HK-2 (cell line): Measurements from ENCODE around the gene COA6.
A peak's percentile ranks its signal among the peaks of the same experiment; 100 is the strongest.

Experiments
- DNase-seq: peaks from one replicate; pipeline ENCODE4 v3.0.0-alpha.2; 2018; ENCODE audit not compliant: unreplicated experiment

The COA6 gene

GRCh38 chr1:234412830-234413229 is 39.6 kb downstream of the COA6 start:
- no peak for DNase-seq

DNA sequence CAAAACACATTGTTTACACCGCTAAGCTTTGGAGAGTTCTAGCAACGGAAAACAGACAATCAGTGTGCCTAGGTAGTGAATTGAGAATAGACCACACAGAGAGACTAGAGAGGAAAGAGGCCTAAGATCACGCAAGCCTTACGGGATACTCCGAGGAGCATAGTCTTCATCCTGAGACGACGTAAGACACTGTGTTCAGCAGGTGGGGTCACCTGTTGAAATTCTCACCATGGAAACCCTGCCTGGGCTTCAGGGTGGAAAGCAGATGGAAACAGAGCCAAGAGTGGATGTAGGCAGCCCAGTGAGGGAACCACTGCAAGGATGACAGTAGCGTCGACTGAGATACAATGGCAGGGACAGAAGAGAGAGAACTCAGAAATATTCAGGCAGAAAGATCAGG is 40.2 kb downstream of the COA6 start:
- DNase-seq, result no peak

- no peak for DNase-seq
Observed at GRCh38 chr1:234413990-234414389, 40.7 kb downstream of the COA6 start.

DNA sequence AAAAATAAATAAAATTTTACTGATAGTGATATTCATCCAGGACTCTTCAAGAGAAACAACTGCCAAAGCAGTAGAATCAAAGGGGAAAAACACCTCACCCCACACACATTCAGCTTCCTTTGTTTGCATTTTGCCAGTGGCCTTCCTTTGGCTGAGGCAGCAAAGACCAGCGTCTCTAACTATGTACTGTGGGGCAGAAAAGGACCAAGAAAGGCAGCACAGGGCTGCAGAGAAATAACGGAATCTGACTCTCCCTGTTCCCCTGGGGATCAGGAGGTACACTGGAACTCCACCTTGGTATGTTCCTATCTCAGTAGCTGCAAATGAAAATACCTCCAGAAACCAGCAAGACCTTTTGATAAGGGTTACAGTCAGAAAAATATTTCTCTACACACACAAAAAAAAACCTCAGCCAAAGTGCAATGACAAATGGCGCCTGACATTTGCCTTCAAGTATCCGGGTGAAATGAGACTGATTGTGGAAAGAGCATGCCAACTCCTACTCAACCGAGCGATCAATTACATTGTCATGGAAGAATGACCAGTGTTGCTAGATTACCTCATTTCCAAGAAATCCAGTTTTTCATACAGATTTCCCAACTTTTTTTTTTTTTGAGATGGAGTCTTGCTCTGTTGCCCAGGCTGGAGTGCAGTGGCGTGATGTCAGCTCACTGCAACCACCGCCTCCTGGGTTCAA is 54.8 kb downstream of the COA6 start:
- DNase-seq, result no peak

DNA sequence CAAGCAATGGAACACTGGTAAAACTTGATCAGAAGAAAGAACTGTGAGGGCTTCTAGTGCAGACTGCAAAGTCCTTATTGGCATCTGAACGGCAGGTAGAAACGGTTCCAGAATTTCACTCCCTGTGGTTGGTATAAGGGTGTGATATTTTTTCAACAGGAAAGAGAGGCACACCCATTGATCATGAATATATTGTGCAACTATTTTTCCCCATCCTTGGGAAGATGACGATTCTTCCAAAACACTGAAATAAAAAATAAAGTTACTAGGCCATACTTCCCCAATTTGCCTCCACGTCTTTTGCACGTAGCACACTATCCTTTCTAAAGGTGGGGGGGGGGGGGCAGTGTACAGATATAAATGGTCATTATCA is 56.2 kb downstream of the COA6 start:
- DNase-seq, result no peak

DNA sequence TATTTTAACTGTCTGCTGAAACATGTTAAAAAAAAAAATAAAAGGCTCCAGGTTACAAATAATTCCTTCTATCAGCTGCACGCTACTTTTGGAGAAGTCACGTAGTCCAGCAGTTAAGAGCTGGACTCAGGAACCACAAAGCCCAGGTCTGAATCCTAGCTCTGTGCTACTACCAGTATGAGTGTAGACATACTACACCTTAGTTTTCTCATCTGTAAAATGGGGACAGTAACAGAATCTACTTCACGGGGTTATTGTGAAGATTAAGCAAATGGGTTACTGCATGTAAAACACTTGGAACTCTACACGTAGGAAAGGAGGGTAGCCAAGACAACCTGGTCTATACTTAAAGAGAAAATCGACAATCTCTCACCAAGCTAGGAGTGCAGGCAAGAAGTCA is 57.4 kb downstream of the COA6 start:
- no peak for DNase-seq

DNA sequence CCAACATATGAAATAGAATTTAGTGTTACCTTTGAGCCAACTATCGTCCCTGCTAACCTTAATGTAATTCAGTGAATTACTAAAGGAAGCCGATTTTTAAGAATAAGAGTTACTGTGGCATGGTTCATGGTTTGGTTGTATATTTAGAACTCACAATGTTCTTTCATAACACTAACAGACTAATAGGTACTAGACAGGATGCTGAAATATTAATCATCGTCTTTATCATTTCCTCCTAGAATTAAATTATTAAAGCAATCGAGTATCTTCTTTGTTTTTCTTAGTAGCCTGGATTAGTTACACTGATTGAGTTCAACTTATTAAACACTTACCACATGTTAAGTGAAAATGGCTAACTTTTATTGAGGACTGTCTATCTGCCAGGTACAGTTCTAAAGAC is 58.0 kb downstream of the COA6 start:
- DNase-seq, result no peak

DNA sequence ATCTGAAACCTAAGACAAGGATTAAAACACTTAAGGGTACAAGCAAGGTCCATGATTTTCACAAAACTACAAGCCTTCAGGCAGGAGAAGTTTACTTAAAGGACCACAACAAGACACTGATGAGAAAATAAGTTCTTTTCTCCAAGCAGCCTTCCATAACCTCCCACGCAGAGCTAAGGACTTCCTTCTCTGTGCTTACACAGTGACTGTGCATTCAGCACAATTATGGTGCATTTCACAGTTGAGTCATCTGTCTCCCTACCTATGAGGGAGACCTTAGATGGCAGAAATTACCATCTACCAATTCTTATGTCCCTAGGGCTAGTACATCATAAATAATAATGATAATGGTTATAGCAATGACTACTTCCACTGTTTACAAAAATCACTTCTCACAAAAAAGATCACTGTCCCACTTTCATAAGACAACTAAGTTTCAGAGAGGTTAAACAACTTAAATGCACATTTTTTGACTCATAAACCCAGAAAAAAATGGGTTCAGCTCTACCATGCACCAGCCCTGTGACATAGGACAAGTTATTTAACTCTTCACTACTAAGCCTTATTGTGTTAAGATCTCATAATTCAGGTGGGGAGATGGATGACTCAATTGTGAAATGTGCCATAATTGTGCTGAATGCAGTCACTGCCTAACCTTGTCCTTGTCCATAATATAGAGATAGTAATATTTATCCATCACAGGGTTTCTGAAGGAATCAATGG is 60.5 kb downstream of the COA6 start:
- DNase-seq, result peak; percentile 31
